Adipocyte (in vitro differentiated cells): ENCODE measurements around the gene SLC17A8.

Experiments
- DNase-seq: peaks from one replicate; pipeline ENCODE4 v3.0.0-alpha.2; 2015; ENCODE audit warnings: low read depth
- H3K27me3 ChIP-seq: replicated peaks from 2 replicates; pipeline ENCODE4 v1.7.0; 2013; ENCODE audit warnings: mild to moderate bottlenecking, low read length, moderate library complexity; ENCODE audit not compliant: control insufficient read depth, insufficient read depth
- H3K36me3 ChIP-seq: 2 replicates; pipeline ENCODE4 v1.7.0; 2013; ENCODE audit warnings: low read length, mild to moderate bottlenecking, moderate library complexity; ENCODE audit not compliant: control insufficient read depth, insufficient read depth, severe bottlenecking
- H3K4me1 ChIP-seq: 2 replicates; pipeline ENCODE4 v1.7.0; 2013; ENCODE audit warnings: mild to moderate bottlenecking, low read length, moderate library complexity; ENCODE audit not compliant: control insufficient read depth, insufficient read depth
- H3K4me3 ChIP-seq: 2 replicates; pipeline ENCODE4 v1.7.0; 2013; ENCODE audit warnings: mild to moderate bottlenecking, low read length, moderate library complexity
- H3K9ac ChIP-seq: 2 replicates; pipeline ENCODE4 v1.7.0; 2013; ENCODE audit warnings: mild to moderate bottlenecking, low read length, moderate library complexity
- H3K9me3 ChIP-seq: 2 replicates; pipeline ENCODE4 v1.7.0; 2013; ENCODE audit warnings: mild to moderate bottlenecking, low read length, moderate library complexity; ENCODE audit not compliant: control insufficient read depth

SLC17A8 gene

GRCh38 chr12:100395811-100396210 lies 38.9 kb downstream of the SLC17A8 start:
- DNase-seq: no peak
- peaks cover 5% of the 10 kb centered on the region for H3K27me3 ChIP-seq
- H3K36me3 ChIP-seq: no peaks in the 10 kb centered on the region
- H3K9ac ChIP-seq: no peak overlapping the region
- no peaks in the 10 kb centered on the region for H3K4me1 ChIP-seq
- no peaks in the 10 kb centered on the region for H3K9me3 ChIP-seq
- no peak overlapping the region for H3K4me3 ChIP-seq

GRCh38 chr12:100398307-100398706 lies 41.4 kb downstream of the SLC17A8 start:
- Histone ChIP-seq H3K9me3 (no peaks in the 10 kb centered on the region), H3K27me3 (peaks cover 5% of the 10 kb centered on the region), H3K4me1 (peaks cover 5% of the 10 kb centered on the region), H3K4me3 (no peak overlapping the region), H3K9ac (no peak overlapping the region), H3K36me3 (no peaks in the 10 kb centered on the region)
- DNase-seq: no peak

GRCh38 chr12:100399095-100399494 lies 42.2 kb downstream of the SLC17A8 start:
- Histone ChIP-seq H3K36me3 (no peaks in the 10 kb centered on the region), H3K27me3 (peaks cover 5% of the 10 kb centered on the region)
- peak; percentile 33 for DNase-seq

GRCh38 chr12:100401660-100402059 lies 44.8 kb downstream of the SLC17A8 start:
- Histone ChIP-seq H3K9me3 (peaks cover 4% of the 10 kb centered on the region), H3K36me3 (no peaks in the 10 kb centered on the region), H3K27me3 (peaks cover 5% of the 10 kb centered on the region), H3K9ac (no peak overlapping the region), H3K4me1 (peaks cover 5% of the 10 kb centered on the region), H3K4me3 (no peak overlapping the region)
- DNase-seq: peak; percentile 55

More at GRCh38 chr12:100399095-100399494, 42.2 kb downstream of the SLC17A8 start:
- Histone ChIP-seq H3K4me3 (no peak overlapping the region), H3K9me3 (no peaks in the 10 kb centered on the region), H3K9ac (no peak overlapping the region), H3K4me1 (peaks cover 5% of the 10 kb centered on the region)

GRCh38 chr12:100402763-100403162 lies 45.9 kb downstream of the SLC17A8 start:
- Histone ChIP-seq H3K4me1 (peaks cover 5% of the 10 kb centered on the region), H3K9ac (no peak overlapping the region), H3K27me3 (peaks cover 5% of the 10 kb centered on the region), H3K9me3 (peaks cover 4% of the 10 kb centered on the region), H3K36me3 (no peaks in the 10 kb centered on the region), H3K4me3 (no peak overlapping the region)
- no peak for DNase-seq

- DNase-seq: no peak
- Histone ChIP-seq H3K36me3 (no peaks in the 10 kb centered on the region), H3K9ac (no peak overlapping the region), H3K4me3 (no peak overlapping the region), H3K9me3 (peaks cover 4% of the 10 kb centered on the region), H3K4me1 (peaks cover 5% of the 10 kb centered on the region), H3K27me3 (peaks cover 5% of the 10 kb centered on the region)
Observed at GRCh38 chr12:100403446-100403845, 46.6 kb downstream of the SLC17A8 start.

- Histone ChIP-seq H3K4me1 (peaks cover 5% of the 10 kb centered on the region), H3K4me3 (no peak overlapping the region), H3K27me3 (peaks cover 5% of the 10 kb centered on the region), H3K36me3 (no peaks in the 10 kb centered on the region), H3K9me3 (peaks cover 4% of the 10 kb centered on the region), H3K9ac (no peak overlapping the region)
- DNase-seq: peak; percentile 50
Observed at GRCh38 chr12:100404769-100405407, 48.0 kb downstream of the SLC17A8 start.

GRCh38 chr12:100413001-100413400 lies 56.1 kb downstream of the SLC17A8 start:
- Histone ChIP-seq H3K9me3 (no peaks in the 10 kb centered on the region), H3K36me3 (no peaks in the 10 kb centered on the region), H3K4me1 (peaks cover 12% of the 10 kb centered on the region), H3K27me3 (no peaks in the 10 kb centered on the region), H3K9ac (no peak overlapping the region), H3K4me3 (no peak overlapping the region)
- no peak for DNase-seq

GRCh38 chr12:100414739-100415138 lies 57.9 kb downstream of the SLC17A8 start:
- Histone ChIP-seq H3K27me3 (no peaks in the 10 kb centered on the region), H3K4me1 (peaks cover 12% of the 10 kb centered on the region), H3K9ac (no peak overlapping the region), H3K4me3 (no peak overlapping the region), H3K9me3 (no peaks in the 10 kb centered on the region), H3K36me3 (no peaks in the 10 kb centered on the region)
- DNase-seq: no peak

- Histone ChIP-seq H3K36me3 (no peaks in the 10 kb centered on the region), H3K9me3 (peaks cover 17% of the 10 kb centered on the region), H3K27me3 (no peaks in the 10 kb centered on the region), H3K4me3 (no peak overlapping the region), H3K4me1 (peaks cover 12% of the 10 kb centered on the region), H3K9ac (no peak overlapping the region)
- no peak for DNase-seq
Observed at GRCh38 chr12:100422646-100423045, 65.8 kb downstream of the SLC17A8 start.

GRCh38 chr12:100426145-100426544 lies 69.3 kb downstream of the SLC17A8 start:
- H3K4me1 ChIP-seq: peaks cover 13% of the 10 kb centered on the region
- H3K9me3 ChIP-seq: peaks cover 14% of the 10 kb centered on the region
- H3K36me3 ChIP-seq: no peaks in the 10 kb centered on the region
- no peak overlapping the region for H3K4me3 ChIP-seq
- H3K9ac ChIP-seq: no peak overlapping the region
- no peak for DNase-seq
- H3K27me3 ChIP-seq: no peaks in the 10 kb centered on the region

GRCh38 chr12:100427078-100427477 lies 70.2 kb downstream of the SLC17A8 start:
- Histone ChIP-seq H3K36me3 (no peaks in the 10 kb centered on the region), H3K4me3 (no peak overlapping the region), H3K4me1 (peaks cover 13% of the 10 kb centered on the region), H3K27me3 (no peaks in the 10 kb centered on the region), H3K9ac (no peak overlapping the region), H3K9me3 (peaks cover 14% of the 10 kb centered on the region)
- DNase-seq: peak; percentile 61
